GM12878 (cell line): Measurements from ENCODE around the gene GAS2L1. TPM values are rescaled to one million over a fixed set of nuclear protein-coding genes. Genes with fewer than 3 reads are reported as not detected.
A peak's percentile ranks its signal among the peaks of the same experiment; 100 is the strongest.

Experiments used
- ATAC-seq: fragments of 200-7000 bp; cut with Tn5 transposase; 3 replicates; pipeline ENCODE4 v1.9.1; 2020; ENCODE audit warnings: mild to moderate bottlenecking, moderate library complexity
- BruUV-seq: library from RNA; stranded (reverse); fragments of 400-500 nt; replicated peaks from 2 replicates; lab custom pipeline; 2021; lab: Mats Ljungman, UMichigan
- CTCF ChIA-PET: fragments of 300-600 bp; sonication (Branson Sonifier 250); formaldehyde crosslinking; extraction: SDS; loops from one replicate; lab custom pipeline; 2021; ENCODE audit warnings: inconsistent platforms; lab: Yijun Ruan, JAX
- POLR2A ChIA-PET: fragments of 350-600 bp; formaldehyde crosslinking; extraction: SDS; loops from one replicate; lab custom pipeline; 2021; ENCODE audit warnings: inconsistent platforms; lab: Charles Lee
- RAD21 ChIA-PET: fragments of 300-600 bp; sonication (Branson Sonifier 250); formaldehyde crosslinking; loops from one replicate; lab custom pipeline; 2023; ENCODE audit warnings: antibody characterized with exemption; ENCODE audit not compliant: unreplicated experiment; lab: Charles Lee
- SMC1A ChIA-PET: fragments of 300-600 bp; sonication (Branson Sonifier 250); formaldehyde crosslinking; loops from one replicate; lab custom pipeline; 2023; ENCODE audit not compliant: unreplicated experiment, uncharacterized antibody; lab: Charles Lee
- DNase-seq: peaks from one replicate; pipeline ENCODE4 v3.0.0-alpha.2; 2011; ENCODE audit warnings: low read depth, low spot score
- FAIRE-seq: peaks from 3 replicates; lab custom pipeline; 2011; peaks lifted over from hg19 to GRCh38; lab: Jason Lieb, UNC
- H2AFZ ChIP-seq: 2 replicates; pipeline ENCODE4 v1.6.0; 2011; ENCODE audit warnings: low read depth, low read length, control low read depth; ENCODE audit not compliant: control insufficient read depth
- H3K27ac ChIP-seq: 2 replicates; pipeline ENCODE4 v1.5.1; 2011; ENCODE audit warnings: control low read depth; ENCODE audit not compliant: control insufficient read depth, insufficient read depth
- H3K27me3 ChIP-seq, 2 experiments: replicated peaks in 1 of 2; 2 replicates each; pipeline versions ENCODE4 v1.6.0 to v1.6.1; 2011; ENCODE audit warnings: low read length in 1 of 2; ENCODE audit not compliant: control insufficient read depth in 2 of 2, insufficient read depth in 2 of 2
- H3K36me3 ChIP-seq, 2 experiments: 2 replicates each; pipeline ENCODE4 v1.5.1; 2011; ENCODE audit warnings: low read length in 1 of 2; ENCODE audit not compliant: control insufficient read depth in 2 of 2, insufficient read depth in 2 of 2
- H3K4me1 ChIP-seq: 2 replicates; pipeline ENCODE4 v1.6.1; 2011; ENCODE audit warnings: mild to moderate bottlenecking, low read length, moderate library complexity, mixed read lengths; ENCODE audit not compliant: control insufficient read depth, insufficient read depth
- H3K4me2 ChIP-seq: 2 replicates; pipeline ENCODE4 v1.6.0; 2011; ENCODE audit warnings: control low read depth; ENCODE audit not compliant: control insufficient read depth, insufficient read depth
- H3K4me3 ChIP-seq: fragments of 200-600 bp; sonication (generic); 2 replicates; pipeline ENCODE4 v1.5.1; 2016
- H3K79me2 ChIP-seq: 2 replicates; pipeline ENCODE4 v1.6.0; 2011; ENCODE audit warnings: low read length; ENCODE audit not compliant: control insufficient read depth, insufficient read depth
- H3K9ac ChIP-seq: 2 replicates; pipeline ENCODE4 v1.8.0; 2011; ENCODE audit warnings: low read length, control low read depth, mixed read lengths; ENCODE audit not compliant: control insufficient read depth, insufficient read depth
- H3K9me3 ChIP-seq: replicated peaks from 3 replicates; pipeline ENCODE4 v1.5.1; 2011; ENCODE audit warnings: mild to moderate bottlenecking, low read length; ENCODE audit not compliant: control insufficient read depth, insufficient read depth
- H4K20me1 ChIP-seq: 2 replicates; pipeline ENCODE4 v1.6.0; 2011; ENCODE audit not compliant: control insufficient read depth, insufficient read depth
- E4F1 ChIP-seq: fragments of 450-650 bp; IDR thresholded peaks from 2 replicates; pipeline ENCODE4 v1.6.1; 2018; ENCODE audit warnings: borderline replicate concordance, mild to moderate bottlenecking; ENCODE audit not compliant: partially characterized antibody
- MEF2B ChIP-seq: fragments of 450-650 bp; IDR thresholded peaks from 2 replicates; pipeline ENCODE4 v1.6.1; 2018; ENCODE audit warnings: mild to moderate bottlenecking, moderate library complexity; ENCODE audit not compliant: partially characterized antibody, poor library complexity, severe bottlenecking
- MTA2 ChIP-seq: fragments of 450-650 bp; IDR thresholded peaks from 2 replicates; pipeline ENCODE4 v1.6.1; 2016; ENCODE audit warnings: low read depth, mild to moderate bottlenecking, moderate library complexity
- POLR2A ChIP-seq: IDR thresholded peaks from 2 replicates; pipeline ENCODE4 v1.6.1; 2011; ENCODE audit warnings: low read depth, mild to moderate bottlenecking, low read length
- RAD21 ChIP-seq: IDR thresholded peaks from 2 replicates; pipeline ENCODE4 v1.6.1; 2011; ENCODE audit warnings: mild to moderate bottlenecking, low read depth, low read length, moderate library complexity; ENCODE audit not compliant: insufficient read depth
- SIX5 ChIP-seq: IDR thresholded peaks from 2 replicates; pipeline ENCODE4 v1.6.1; 2011; ENCODE audit warnings: mild to moderate bottlenecking, low read depth, low read length, moderate library complexity; ENCODE audit not compliant: severe bottlenecking
- SUPT20H ChIP-seq: IDR thresholded peaks from 2 replicates; pipeline ENCODE4 v1.6.1; 2011; ENCODE audit warnings: low read depth, mild to moderate bottlenecking, low read length, moderate library complexity, borderline replicate concordance; ENCODE audit not compliant: control insufficient read depth
- ZBTB11 ChIP-seq: fragments of 450-650 bp; formaldehyde crosslinking; IDR thresholded peaks from 2 replicates; pipeline ENCODE4 v1.5.0; 2022; ENCODE audit warnings: mild to moderate bottlenecking, missing genetic modification characterization
- ZNF622 ChIP-seq: fragments of 450-650 bp; IDR thresholded peaks from 2 replicates; pipeline ENCODE4 v1.6.1; 2017; ENCODE audit warnings: mild to moderate bottlenecking, inconsistent platforms
- WGBS: methylation state at CpG from one replicate; pipeline ENCODE4 v1.1.6; 2016; ENCODE audit warnings: low lambda C conversion rate; ENCODE audit not compliant: insufficient replicate concordance, insufficient coverage; ENCODE audit errors: missing lambda C conversion rate; 5-methylcytosine and 5-hydroxymethylcytosine counted together
- in situ Hi-C: fragments of 300-500 bp; cut with MboI; formaldehyde crosslinking; loops from 9 replicates; pipeline ENCODE4 v1.14.3; 2018; ENCODE audit warnings: mixed read lengths
- intact Hi-C: fragments of 100-400 bp; cut with micrococcal nuclease; formaldehyde crosslinking; loops from one replicate; pipeline ENCODE4 v1.14.2; 2022; ENCODE audit not compliant: unreplicated experiment
- polyA plus RNA-seq, 11 experiments: library from polyadenylated mRNA; depleted of rRNA in 4 of 11; unstranded in 6 of 11; stranded (reverse) in 5 of 11; fragments of >200 nt; fragmentation: Nextera tagmentation in 4 of 11; fragmentation: Illumina TruSeq in 1 of 11; extraction: Ambion mirVana in 4 of 11; extraction: Trizol in 1 of 11; gene quantifications; 1 replicate in 1 of 11; 2 replicates in 10 of 11; pipeline versions ENCODE4 v1.2.1 to v1.2.3, GENCODE V29; 2011 to 2016; ENCODE audit warnings: inconsistent platforms in 2 of 11, missing spikeins in 2 of 11, low read depth in 1 of 11
- total RNA-seq, 4 experiments: library from RNA; depleted of rRNA in 3 of 4; stranded (reverse); fragments of >200 nt in 3 of 4; fragmentation: Illumina TruSeq in 1 of 4; extraction: Trizol in 1 of 4; gene quantifications; 2 replicates each; pipeline versions ENCODE4 v1.2.1 to v1.2.3, GENCODE V29; 2013 to 2021
- TF ChIP-seq, protein P1 (sequence below): fragments of 150-350 bp; IDR thresholded peaks from 2 replicates; pipeline ENCODE4 v1.6.1; 2014; ENCODE audit warnings: mild to moderate bottlenecking, low read depth, low read length

The GAS2L1 gene
- total and polyA plus RNA-seq, 10 of the 15 experiments (the other 5 are each of a cell fraction or from before 2014, with no cell fraction given): 0.03 to 0.13 TPM; not detected in 8

DNA sequence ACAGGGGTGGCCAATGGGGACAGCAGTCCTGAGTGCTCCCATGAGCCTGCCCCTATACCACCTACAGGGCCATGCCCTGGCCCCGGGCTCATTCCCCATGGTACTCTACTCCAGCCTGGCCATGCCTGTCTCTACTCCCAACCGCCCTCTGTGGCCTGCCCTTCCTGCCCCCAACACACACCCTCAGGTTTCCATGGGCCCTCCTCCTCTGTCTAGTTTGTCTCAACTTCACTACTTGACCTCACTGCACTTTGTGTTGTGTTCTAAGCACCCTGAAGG is 35.3 kb downstream of the GAS2L1 start:
- H3K9ac ChIP-seq: no peak overlapping the region
- POLR2A ChIA-PET: no interaction called here
- FAIRE-seq (no peak), DNase-seq (no peak), ATAC-seq (no peak)
- CTCF ChIA-PET: interaction anchor here (1.1 kb wide), 1 partner anchor 19 kb away, joined by 3 read pairs; no protein-coding TSS in a partner anchor
- SMC1A ChIA-PET: no interaction called here
- in situ Hi-C loops: no loop called here
- no peak overlapping the region for H2AFZ ChIP-seq
- no peaks in the 10 kb centered on the region; the same call in 1 of the 2 replicates for H4K20me1 ChIP-seq
- RAD21 ChIA-PET: no interaction called here
- no peaks in the 10 kb centered on the region for H3K79me2 ChIP-seq
- H3K36me3 ChIP-seq: peaks cover 34 to 57% of the 10 kb centered on the region in 2 experiments
- no peaks in the 10 kb centered on the region for H3K27me3 ChIP-seq
- no peak overlapping the region for H3K4me3 ChIP-seq
- intact Hi-C loops: no loop called here
- no peaks in the 10 kb centered on the region for H3K4me1 ChIP-seq
- no peak overlapping the region for H3K27ac ChIP-seq
- no peaks in the 10 kb centered on the region for H3K9me3 ChIP-seq
- TF ChIP-seq POLR2A (peak; percentile 25; the same call in 1 of the 2 replicates), E4F1 (no peak)
- no peak overlapping the region for H3K4me2 ChIP-seq
- 100% methylated on average over 2 of the region's 2 CpGs for WGBS
- no TSS peak for BruUV-seq

GRCh38 chr22:29342177-29342576 is 35.7 kb downstream of the GAS2L1 start:
- Histone ChIP-seq H3K4me2 (no peak overlapping the region), H4K20me1 (no peaks in the 10 kb centered on the region; the same call in 1 of the 2 replicates), H2AFZ (no peak overlapping the region), H3K9me3 (no peaks in the 10 kb centered on the region), H3K9ac (no peak overlapping the region), H3K4me3 (no peak overlapping the region), H3K4me1 (no peaks in the 10 kb centered on the region), H3K79me2 (no peaks in the 10 kb centered on the region), H3K36me3 (peaks cover 35 to 57% of the 10 kb centered on the region in 2 experiments), H3K27me3 (no peaks in the 10 kb centered on the region), H3K27ac (no peak overlapping the region)
- ATAC-seq (no peak), FAIRE-seq (no peak), DNase-seq (no peak)
- WGBS: 99% methylated on average over 6 of the region's 6 CpGs
- no TSS peak for BruUV-seq
- in situ Hi-C loops (no loop called here), intact Hi-C loops (no loop called here)
- SMC1A ChIA-PET: no interaction called here
- POLR2A ChIA-PET: no interaction called here
- RAD21 ChIA-PET: no interaction called here
- CTCF ChIA-PET: interaction anchor here (1.1 kb wide), 1 partner anchor 20 kb away, joined by 3 read pairs; no protein-coding TSS in a partner anchor
- TF ChIP-seq SUPT20H (no peak), MTA2 (no peak), RAD21 (no peak), ZBTB11 (no peak), ZNF622 (no peak), SIX5 (no peak), MEF2B (no peak)
- TF ChIP-seq, protein P1, sequence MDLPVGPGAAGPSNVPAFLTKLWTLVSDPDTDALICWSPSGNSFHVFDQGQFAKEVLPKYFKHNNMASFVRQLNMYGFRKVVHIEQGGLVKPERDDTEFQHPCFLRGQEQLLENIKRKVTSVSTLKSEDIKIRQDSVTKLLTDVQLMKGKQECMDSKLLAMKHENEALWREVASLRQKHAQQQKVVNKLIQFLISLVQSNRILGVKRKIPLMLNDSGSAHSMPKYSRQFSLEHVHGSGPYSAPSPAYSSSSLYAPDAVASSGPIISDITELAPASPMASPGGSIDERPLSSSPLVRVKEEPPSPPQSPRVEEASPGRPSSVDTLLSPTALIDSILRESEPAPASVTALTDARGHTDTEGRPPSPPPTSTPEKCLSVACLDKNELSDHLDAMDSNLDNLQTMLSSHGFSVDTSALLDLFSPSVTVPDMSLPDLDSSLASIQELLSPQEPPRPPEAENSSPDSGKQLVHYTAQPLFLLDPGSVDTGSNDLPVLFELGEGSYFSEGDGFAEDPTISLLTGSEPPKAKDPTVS: no peak
